8988T (cell line): ENCODE data around the gene REPS1.
"Not testable (repeated sequence)": the region's sequence is repeated elsewhere in the genome, so short reads cannot be mapped to it uniquely, and the experiment has no call there.

Experiments
- DNase-seq: peaks from one replicate; pipeline ENCODE4 v3.0.0; 2011

The REPS1 gene

GRCh38 chr6:138970159-138970558 is 17.9 kb downstream of the REPS1 start:
- DNase-seq, result no peak

- no peak for DNase-seq
These were observed 21.2 kb downstream of the REPS1 start for GRCh38 chr6:138966870-138967269.

DNA sequence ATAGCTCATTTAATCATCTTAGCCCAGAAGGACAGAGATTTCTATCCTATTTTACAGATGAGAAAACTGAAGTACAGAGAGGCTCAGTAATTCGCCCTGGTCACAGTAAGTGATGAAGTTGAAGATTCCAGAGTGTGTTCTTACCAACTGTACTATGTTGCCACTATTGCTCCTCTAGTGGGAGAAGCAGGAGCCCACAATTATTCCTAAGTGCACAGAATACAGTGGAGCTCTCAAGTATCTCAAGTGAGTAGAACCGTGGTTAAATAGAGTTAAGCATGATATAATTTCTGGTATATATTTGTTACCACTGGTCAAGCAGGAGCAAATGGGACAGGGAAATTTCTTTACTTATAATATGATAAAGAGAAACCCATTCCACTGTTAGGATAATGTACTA is 22.1 kb downstream of the REPS1 start:
- no peak for DNase-seq

DNA sequence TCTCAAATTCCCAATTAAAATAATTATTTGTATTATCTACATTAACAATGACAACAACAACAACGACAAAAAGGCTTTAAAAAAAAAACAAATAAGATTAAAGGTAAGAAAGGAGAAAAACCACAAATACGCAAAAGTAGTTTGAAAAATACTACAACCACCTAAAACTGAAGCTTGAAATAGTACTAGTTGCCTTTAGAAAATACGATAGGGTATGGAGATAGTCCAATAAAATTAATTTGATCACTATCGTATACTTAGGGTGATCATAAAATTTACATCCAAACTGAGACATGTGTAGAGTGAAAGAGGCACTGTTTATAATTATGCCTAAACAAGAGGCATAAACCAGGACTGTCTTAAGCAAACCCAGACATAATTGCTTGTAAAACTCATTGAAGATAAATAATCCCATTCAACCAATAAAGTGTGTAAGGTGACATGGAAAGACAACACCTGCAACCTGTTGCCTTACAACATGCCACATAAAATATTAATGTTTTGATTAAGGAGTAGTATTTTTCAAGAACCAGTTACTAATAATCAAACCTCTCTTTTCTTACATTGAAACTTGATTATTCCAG is 22.7 kb downstream of the REPS1 start:
- no peak for DNase-seq

GRCh38 chr6:138964012-138964411 is 24.0 kb downstream of the REPS1 start:
- DNase-seq, result no peak

GRCh38 chr6:138963531-138963930 is 24.5 kb downstream of the REPS1 start:
- DNase-seq, result no peak

- DNase-seq, result no peak
These were observed 24.9 kb downstream of the REPS1 start for GRCh38 chr6:138963119-138963518.

DNA sequence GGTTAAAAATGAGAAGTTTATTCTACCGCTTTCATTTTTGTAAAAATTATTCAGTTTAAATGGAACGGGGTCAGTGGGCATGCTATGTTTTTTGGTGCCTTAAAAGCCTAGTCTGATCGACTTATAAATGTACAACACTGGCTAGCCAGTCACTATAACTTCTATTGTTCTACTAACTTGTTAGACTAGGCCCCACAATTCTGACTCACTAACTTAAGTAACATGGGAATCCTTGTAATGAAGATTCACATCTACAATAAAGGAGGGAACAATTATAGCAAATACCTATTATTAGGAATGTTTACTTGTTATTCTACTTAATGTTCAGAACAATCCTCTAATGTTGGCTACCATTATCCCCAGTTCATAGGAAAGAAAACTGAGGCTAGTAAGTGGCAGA is 28.5 kb downstream of the REPS1 start:
- DNase-seq, result no peak

DNA sequence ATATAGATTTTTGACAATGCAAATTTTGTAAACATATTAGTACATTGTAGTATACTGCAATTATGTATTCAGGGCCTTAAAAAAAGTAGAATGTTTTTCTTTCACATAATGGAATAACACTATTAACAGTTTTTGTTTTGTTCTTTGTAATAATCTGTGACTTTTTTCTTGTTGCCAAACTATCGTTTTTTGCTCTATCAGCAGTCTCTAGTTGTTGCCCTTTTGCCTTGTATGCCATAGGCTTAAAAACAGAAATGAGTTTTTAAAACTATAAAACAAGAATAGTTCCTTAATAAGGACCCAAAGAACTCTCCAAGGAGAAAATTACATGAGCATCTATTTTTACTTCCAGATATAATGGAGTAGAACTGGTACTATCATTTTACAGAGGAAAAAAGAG is 29.5 kb downstream of the REPS1 start:
- no peak for DNase-seq

DNA sequence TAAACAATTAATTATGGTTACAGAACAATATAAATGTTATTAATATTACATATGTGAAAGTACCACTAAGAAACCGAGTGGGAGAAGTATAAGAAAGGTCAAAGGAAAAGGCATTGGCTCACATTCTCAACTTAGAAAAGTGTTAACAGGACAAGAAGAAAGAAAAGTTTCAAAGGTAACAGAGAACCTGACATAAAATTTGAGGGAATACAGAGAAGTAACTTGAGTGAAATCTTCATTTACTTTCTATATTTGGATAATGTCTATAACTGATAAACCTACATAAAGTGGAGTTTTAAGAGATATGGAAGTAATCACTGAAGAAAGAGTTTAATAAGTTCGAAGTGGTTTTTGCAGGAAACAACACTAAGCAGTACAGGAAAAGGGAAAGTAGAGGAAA is 30.1 kb downstream of the REPS1 start:
- DNase-seq, result no peak

- DNase-seq, result no peak
These were observed 30.6 kb downstream of the REPS1 start for GRCh38 chr6:138957484-138957883.

- no peak for DNase-seq
These were observed 31.7 kb downstream of the REPS1 start for GRCh38 chr6:138956244-138956924.

- DNase-seq, result no peak
These were observed 32.8 kb downstream of the REPS1 start for GRCh38 chr6:138955262-138955661.

DNA sequence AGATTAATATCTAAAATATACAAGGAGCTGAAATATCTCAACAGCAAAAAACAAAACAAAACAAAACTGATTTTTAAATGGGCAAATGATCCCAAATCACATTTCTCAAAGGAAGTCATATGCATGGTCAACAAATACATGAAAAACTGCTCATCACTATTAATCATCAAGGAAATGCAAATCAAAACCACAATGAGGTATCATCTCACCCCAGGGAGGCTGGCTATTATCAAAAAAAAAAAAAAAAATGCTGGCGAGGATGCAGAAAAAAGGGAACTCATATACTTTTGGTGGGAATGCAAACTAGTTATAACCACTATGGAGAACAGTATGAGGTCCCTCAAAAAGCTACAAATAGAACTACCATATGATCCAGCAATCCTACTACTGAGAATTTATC is 34.6 kb downstream of the REPS1 start:
- DNase-seq, result no peak

DNA sequence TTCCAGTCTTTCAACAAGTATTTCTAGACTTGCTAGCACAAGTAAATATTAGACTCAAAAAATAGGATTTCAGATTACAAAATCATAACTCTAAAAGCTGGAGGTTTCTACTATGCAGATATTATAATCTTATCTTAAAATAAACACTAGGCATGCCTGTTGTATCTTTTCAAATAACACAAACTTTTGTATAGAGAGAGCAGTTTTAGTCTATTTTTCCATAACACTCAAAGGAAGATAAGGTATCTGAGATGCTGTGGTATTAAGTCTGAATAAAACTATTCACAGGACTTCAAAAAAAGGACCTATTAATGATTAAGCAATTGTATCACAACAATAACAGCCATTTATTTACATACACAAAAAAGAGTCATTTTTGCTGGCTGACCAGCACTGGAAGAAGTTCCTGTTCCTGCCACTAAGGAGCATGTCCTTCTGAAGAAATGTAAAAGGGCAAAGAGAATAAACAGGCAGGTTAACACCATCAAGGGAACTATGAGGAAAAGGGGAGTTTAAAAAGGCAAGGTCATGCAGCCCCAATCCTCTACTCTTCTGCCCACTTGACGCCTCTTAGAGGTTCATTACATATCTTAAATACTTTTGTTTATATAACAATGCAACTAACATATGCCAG is 39.4 kb downstream of the REPS1 start:
- no peak for DNase-seq

DNA sequence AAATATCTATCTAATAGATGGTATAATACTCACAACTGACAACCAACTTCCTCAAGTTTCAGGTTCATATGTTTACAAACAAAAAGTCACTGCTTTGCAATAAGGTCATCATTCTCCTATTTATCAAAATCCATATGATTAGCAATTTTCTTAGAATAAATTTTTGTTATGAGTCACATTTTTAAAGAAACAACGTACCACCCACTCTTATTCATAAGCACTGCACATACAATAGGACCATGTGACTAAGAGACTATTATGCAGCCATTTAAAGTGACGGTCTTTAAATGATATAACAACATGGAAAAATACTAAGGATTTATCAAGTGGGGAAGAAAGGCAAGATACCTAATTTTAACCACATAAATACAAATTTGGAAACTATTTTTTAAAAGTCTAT is 40.0 kb downstream of the REPS1 start:
- no peak for DNase-seq

- DNase-seq, result no peak
These were observed 42.7 kb downstream of the REPS1 start for GRCh38 chr6:138945354-138945753.

DNA sequence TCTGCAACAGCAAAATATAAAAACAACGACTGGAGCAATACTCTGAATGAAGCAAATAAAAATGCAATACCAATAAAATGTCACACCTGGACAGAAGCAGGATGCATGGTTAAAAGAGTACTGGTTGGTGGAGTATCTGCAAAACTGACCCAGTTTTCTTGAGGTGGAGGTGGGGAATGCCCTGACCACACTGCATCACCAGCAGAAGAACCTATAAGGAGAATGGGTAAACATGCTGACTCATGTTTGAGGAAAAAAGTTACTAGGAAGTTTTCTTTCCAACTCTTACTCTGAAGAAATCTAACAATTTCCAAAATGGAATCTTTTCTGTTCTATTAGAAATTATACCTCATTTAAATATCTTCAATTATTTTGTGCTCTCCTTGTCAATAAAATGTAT is 43.6 kb downstream of the REPS1 start:
- DNase-seq, result no peak

DNA sequence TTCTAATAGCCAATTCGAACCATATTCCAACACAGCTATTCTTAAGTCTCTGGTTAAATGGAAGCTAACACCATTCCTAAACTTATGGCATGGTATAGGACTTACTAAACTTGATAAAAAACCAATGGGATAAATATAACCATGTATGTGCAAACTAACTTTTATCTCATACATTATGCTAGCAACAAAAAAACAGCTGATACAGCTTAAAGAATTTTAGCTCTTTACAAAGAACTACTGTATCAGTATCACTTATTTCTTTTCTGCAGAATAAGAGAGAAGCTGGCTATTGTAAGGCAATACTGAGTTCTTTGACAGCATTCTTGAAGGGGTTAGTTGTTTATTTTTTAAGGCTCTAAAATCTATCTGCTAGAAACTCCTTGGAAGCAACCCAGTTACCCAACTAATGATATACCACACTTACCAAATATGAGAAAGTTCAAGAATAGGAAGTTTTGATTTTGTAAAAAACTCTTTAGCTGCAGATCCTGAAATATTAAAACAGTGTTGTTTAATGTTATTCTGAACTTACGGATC is 44.9 kb downstream of the REPS1 start:
- DNase-seq, result no peak

DNA sequence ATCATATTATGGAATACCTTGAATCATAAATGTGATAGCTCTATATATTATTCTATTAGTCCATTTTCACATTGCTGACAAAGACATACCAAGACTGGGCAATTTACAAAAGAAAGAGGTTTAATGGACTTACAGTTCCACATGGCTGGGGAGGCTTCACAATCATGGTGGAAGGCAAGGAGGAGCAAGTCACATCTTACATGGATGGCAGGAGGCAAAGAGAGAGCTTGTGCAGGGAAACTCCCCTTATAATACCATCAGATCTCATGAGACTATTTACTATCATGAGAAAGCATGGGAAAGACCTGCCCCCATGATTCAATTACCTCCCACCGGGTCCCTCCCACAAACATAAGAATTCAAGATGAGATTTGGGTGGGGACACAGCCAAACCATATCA is 51.2 kb downstream of the REPS1 start:
- DNase-seq, result not testable (repeated sequence)

DNA sequence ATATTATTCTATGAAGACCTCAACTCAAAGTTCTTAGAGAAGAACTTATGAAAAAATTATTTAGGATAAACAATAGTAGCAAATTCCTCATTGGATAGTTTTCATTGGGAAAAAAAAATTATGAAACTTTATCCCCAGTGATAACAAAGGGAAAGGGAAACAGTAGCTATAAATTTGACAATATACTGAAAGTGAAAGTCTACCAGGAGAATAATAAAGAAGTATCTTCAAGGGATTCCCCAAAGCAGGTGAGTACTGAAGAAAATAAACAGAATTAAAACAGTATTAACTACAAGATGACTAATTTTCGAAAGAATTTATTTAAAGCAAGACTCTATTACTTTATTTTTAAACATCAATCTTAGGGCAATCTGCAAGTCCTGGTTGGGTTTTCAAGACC is 56.4 kb downstream of the REPS1 start:
- no peak for DNase-seq

GRCh38 chr6:138926579-138926978 is 61.5 kb downstream of the REPS1 start:
- no peak for DNase-seq

GRCh38 chr6:138925806-138926205 is 62.2 kb downstream of the REPS1 start:
- DNase-seq, result no peak

DNA sequence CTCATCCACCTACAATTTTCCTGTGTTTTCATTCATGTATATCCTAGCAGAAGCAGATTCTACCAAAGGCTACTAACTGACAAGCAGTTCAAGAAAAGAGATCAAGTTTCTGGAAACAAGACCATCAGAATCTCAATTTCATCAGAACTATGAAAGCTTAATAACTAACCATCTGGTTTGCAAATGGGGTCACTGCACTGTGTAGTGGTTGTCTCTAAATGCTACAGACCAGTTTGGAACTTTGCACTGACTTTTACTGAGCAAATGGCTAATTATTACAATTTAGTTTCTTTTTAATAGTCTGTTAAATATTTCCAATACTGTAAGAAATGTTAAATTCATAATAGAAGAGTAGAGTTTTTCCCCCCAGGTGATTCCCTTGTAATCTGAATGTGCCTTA is 64.5 kb downstream of the REPS1 start:
- no peak for DNase-seq
